HUES64 (cell line): ENCODE measurements around the gene GSS.

ENCODE experiments used
- H3K27ac ChIP-seq: 2 replicates; pipeline ENCODE4 v1.7.0; 2013; ENCODE audit warnings: low read depth, low read length, inconsistent platforms
- H3K27me3 ChIP-seq: 2 replicates; pipeline ENCODE4 v1.6.1; 2013; ENCODE audit warnings: mild to moderate bottlenecking, low read length; ENCODE audit not compliant: insufficient read depth
- H3K36me3 ChIP-seq: 2 replicates; pipeline ENCODE4 v1.6.1; 2013; ENCODE audit warnings: mild to moderate bottlenecking, low read length; ENCODE audit not compliant: insufficient read depth
- H3K4me1 ChIP-seq: 2 replicates; pipeline ENCODE4 v1.6.1; 2013; ENCODE audit warnings: mild to moderate bottlenecking, low read length, moderate library complexity; ENCODE audit not compliant: insufficient read depth
- H3K4me3 ChIP-seq: 2 replicates; pipeline ENCODE4 v1.5.1; 2013; ENCODE audit warnings: mild to moderate bottlenecking, low read length, moderate library complexity
- H3K9ac ChIP-seq: 2 replicates; pipeline ENCODE4 v1.6.1; 2013; ENCODE audit warnings: mild to moderate bottlenecking, low read depth, low read length
- H3K9me3 ChIP-seq: 2 replicates; pipeline ENCODE4 v1.6.1; 2013; ENCODE audit warnings: low read depth, low read length; ENCODE audit not compliant: insufficient read depth
- WGBS: fragments of 150-250, 120-280 bp; methylation state at CpG from one replicate; pipeline ENCODE4 v1.1.7; 2013; ENCODE audit warnings: missing lambda C conversion rate; 5-methylcytosine and 5-hydroxymethylcytosine counted together

Gene GSS

DNA sequence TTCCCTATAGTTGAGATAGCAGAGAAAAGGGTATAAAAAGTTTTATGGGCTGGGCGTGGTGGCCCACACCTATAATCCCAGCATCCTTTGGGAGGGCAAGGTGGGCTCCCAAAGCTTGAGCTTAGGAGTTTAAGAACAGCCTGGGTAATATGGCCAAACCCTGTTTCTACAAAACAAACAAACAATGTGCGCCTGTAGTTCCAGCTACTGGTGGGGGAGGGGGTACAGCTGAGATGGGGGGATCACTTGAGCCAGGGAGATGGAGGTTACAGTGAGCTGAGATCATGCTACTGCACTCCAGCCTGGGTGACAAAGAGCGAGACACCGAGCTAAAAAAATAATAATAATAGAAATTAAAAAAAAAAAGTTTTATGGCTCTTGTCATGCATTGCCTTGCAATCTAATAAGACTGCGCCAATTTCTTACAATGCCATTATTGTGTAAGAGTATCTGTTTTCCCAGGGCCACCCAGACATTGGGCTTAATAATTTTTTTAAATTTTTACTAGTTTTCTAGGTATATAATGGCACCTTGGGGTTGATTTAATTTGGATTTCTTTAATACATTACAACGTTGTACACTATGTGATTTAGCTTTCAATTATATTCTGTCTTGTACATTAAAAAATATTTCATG is 75.3 kb downstream of the GSS start:
- H3K9me3 ChIP-seq, result no peaks in the 10 kb centered on the region
- WGBS, result 94% methylated on average over 3 of the region's 6 CpGs
- peaks cover 16% of the 10 kb centered on the region; the same call in 1 of the 2 replicates for H3K36me3 ChIP-seq
- H3K9ac ChIP-seq, result no peak overlapping the region
- H3K4me3 ChIP-seq, result no peak overlapping the region
- H3K27ac ChIP-seq, result no peak overlapping the region
- peaks cover 15% of the 10 kb centered on the region for H3K27me3 ChIP-seq
- H3K4me1 ChIP-seq, result peaks cover 3% of the 10 kb centered on the region; the same call in 1 of the 2 replicates
